Progenitor cell of endocrine pancreas (in vitro differentiated cells): Measurements from ENCODE around the gene MAG. TPM values are rescaled to one million over a fixed set of nuclear protein-coding genes. Genes with fewer than 3 reads are reported as not detected.

Experiments used
- DNase-seq: peaks from one replicate; pipeline ENCODE4 v3.0.0; 2021; ENCODE audit warnings: low spot score; ENCODE audit not compliant: unreplicated experiment
- H3K27ac Mint-ChIP-seq: 2 replicates; pipeline ENCODE4 v1.8.0; 2021; ENCODE audit warnings: mild to moderate bottlenecking, moderate library complexity, mixed read lengths
- H3K27me3 Mint-ChIP-seq: 2 replicates; pipeline ENCODE4 v1.8.0; 2021; ENCODE audit warnings: mixed read lengths
- H3K36me3 Mint-ChIP-seq: 2 replicates; pipeline ENCODE4 v1.8.0; 2022; ENCODE audit warnings: mixed read lengths; ENCODE audit not compliant: insufficient read depth
- H3K4me1 Mint-ChIP-seq: 2 replicates; pipeline ENCODE4 v1.8.0; 2021; ENCODE audit warnings: low read depth, mixed read lengths
- H3K4me3 Mint-ChIP-seq: 2 replicates; pipeline ENCODE4 v1.8.0; 2021; ENCODE audit warnings: low read depth, mild to moderate bottlenecking, moderate library complexity, mixed read lengths
- H3K9me3 Mint-ChIP-seq: 2 replicates; pipeline ENCODE4 v1.8.0; 2021; ENCODE audit warnings: low read depth, mixed read lengths
- total RNA-seq: library from RNA; stranded (reverse); gene quantifications from 2 replicates; pipeline ENCODE4 v1.2.1, GENCODE V29; 2021
- TF ChIP-seq, protein P1 (sequence below): fragments of 200-600 bp; sonication (generic); IDR thresholded peaks from one replicate; pipeline ENCODE4 v1.5.0; 2021; ENCODE audit warnings: antibody characterized with exemption, mild to moderate bottlenecking; ENCODE audit not compliant: unreplicated experiment

The MAG gene
- total RNA-seq, 1 donor from 2014 or later = 1.4 TPM

DNA sequence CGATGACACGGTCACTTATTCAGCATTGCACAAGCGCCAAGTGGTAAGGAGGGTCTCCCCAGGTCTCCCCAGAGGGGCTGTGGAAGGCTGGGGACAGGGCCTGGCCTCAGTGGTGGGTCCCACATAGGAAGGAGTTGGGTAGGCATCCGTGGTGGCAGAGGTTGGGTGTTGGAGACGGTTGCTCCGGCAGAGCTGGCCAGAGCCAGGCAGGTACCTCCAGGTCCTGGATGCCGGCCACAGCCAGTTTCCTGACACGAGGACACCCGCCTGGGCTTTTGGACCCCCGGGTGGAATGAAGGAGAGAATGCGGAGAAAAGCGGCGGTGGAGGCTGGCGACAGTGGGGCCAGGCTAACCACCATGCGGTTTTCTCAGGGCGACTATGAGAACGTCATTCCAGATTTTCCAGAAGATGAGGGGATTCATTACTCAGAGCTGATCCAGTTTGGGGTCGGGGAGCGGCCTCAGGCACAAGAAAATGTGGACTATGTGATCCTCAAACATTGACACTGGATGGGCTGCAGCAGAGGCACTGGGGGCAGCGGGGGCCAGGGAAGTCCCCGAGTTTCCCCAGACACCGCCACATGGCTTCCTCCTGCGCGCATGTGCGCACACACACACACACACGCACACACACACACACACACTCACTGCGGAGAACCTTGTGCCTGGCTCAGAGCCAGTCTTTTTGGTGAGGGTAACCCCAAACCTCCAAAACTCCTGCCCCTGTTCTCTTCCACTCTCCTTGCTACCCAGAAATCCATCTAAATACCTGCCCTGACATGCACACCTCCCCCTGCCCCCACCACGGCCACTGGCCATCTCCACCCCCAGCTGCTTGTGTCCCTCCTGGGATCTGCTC, 54.5 kb downstream of the MAG start:
- Mint-ChIP-seq H3K9me3 (no peaks in the 10 kb centered on the region), H3K27ac (no peak overlapping the region), H3K27me3 (peaks cover 28% of the 10 kb centered on the region), H3K4me1 (no peaks in the 10 kb centered on the region), H3K36me3 (no peaks in the 10 kb centered on the region), H3K4me3 (no peak overlapping the region)
- DNase-seq = no peak
- TF ChIP-seq, protein P1, sequence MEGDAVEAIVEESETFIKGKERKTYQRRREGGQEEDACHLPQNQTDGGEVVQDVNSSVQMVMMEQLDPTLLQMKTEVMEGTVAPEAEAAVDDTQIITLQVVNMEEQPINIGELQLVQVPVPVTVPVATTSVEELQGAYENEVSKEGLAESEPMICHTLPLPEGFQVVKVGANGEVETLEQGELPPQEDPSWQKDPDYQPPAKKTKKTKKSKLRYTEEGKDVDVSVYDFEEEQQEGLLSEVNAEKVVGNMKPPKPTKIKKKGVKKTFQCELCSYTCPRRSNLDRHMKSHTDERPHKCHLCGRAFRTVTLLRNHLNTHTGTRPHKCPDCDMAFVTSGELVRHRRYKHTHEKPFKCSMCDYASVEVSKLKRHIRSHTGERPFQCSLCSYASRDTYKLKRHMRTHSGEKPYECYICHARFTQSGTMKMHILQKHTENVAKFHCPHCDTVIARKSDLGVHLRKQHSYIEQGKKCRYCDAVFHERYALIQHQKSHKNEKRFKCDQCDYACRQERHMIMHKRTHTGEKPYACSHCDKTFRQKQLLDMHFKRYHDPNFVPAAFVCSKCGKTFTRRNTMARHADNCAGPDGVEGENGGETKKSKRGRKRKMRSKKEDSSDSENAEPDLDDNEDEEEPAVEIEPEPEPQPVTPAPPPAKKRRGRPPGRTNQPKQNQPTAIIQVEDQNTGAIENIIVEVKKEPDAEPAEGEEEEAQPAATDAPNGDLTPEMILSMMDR = no peak

DNA sequence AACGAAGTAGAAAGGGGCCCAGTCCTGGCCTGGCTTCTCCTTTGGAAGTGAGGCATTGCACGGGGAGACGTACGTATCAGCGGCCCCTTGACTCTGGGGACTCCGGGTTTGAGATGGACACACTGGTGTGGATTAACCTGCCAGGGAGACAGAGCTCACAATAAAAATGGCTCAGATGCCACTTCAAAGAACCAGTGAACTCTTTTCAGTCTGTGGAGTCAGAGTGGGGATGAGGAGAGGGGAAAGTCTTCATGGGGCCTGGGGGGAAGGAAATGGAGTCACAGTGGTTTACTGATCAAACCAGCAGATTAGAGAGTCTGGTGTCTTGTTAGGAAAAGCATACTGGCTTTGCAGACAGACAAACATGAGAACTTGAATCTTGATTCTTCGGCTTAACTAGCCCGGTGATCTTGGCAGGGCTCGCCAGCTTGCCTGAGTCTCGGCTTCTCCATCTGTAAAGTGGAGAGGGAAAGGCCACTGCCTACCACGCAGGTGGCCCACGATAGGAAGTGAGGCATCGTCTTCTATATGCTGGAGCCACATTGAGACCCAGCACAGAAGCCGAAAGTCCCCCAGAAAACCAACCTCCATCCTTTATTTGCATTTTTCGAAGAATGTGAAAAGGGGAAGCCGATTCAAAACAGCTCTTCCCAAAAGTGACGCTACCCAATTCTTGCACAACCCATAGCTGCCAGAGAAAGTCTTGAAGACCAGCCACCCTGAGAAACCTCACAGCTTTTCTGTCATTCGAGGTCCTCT, 55.4 kb downstream of the MAG start, which contains the start of gene FFAR1:
Gene FFAR1, plus strand, starts transcription at position 732 of the 759 bp plus-strand sequence. CDS start 3,650 bp downstream, outside the sequence.
- TF ChIP-seq, protein P1 = no peak
- Mint-ChIP-seq H3K27me3 (peaks cover 27% of the 10 kb centered on the region), H3K36me3 (no peaks in the 10 kb centered on the region), H3K27ac (no peak within 1 kb of the TSS), H3K4me3 (no peak within 1 kb of the TSS), H3K4me1 (no peaks in the 10 kb centered on the region), H3K9me3 (no peaks in the 10 kb centered on the region)
- no peak for DNase-seq

DNA sequence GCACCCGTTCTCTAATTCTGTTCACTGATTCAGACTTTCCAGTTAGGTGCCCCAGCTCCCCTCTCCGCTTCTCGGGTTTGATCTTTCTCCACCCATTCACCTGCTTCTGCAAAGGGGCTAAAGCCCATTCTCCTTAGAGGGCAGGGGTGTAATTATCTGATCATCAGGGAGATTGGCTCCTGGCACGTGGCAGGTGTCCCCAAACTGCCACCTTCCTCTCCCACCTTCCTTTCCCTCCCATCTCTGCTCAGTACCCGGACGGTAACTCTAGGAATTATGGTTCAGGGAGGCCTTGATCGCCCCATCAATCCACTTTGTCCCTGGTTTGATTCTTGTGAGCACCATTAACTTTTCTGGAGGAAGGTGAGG, 56.0 kb downstream of the MAG start:
- no peaks in the 10 kb centered on the region for H3K36me3 Mint-ChIP-seq
- H3K4me1 Mint-ChIP-seq = no peaks in the 10 kb centered on the region
- TF ChIP-seq, protein P1 = no peak
- no peak overlapping the region for H3K27ac Mint-ChIP-seq
- H3K9me3 Mint-ChIP-seq = no peaks in the 10 kb centered on the region
- peaks cover 24% of the 10 kb centered on the region for H3K27me3 Mint-ChIP-seq
- DNase-seq = no peak
- H3K4me3 Mint-ChIP-seq = no peak overlapping the region

DNA sequence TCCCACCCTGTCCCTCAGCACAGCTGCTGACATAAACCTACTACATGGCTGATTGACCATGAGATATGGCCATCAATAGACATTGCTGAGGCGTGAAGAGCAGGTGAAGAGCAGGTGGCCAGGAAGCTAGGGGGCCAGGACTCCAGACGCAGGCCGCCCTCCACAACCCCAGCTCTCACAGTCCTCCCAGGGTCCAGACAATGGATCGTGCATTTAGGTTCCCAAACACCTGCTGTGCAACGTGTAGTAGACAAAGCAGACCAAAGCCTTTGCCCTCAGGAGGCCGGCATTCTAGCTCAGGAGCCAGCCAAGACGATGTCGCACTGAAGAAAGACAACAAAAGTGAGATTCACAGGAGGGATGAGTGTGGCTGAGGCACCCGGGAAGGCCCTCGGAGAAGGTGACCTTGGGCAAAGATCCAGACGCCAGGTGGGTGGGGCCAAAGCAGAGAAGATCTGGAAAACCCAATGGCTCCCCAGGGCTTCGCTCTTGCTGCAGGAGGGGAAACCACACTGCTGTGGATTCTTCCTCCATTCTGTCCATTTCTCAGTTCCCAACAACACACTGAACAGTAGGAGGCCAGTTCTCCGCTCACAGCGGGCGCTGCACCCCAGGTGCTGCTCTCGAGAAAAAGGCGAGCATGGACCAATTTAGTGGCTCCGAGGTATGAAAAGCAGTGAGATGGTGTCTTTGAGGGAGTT, 57.1 kb downstream of the MAG start:
- H3K9me3 Mint-ChIP-seq = no peaks in the 10 kb centered on the region

More for the DNA sequence above, 57.1 kb downstream of the MAG start:
- H3K4me3 Mint-ChIP-seq = no peak overlapping the region
- H3K27ac Mint-ChIP-seq = no peak overlapping the region
- H3K27me3 Mint-ChIP-seq = peaks cover 21% of the 10 kb centered on the region
- DNase-seq = no peak
- no peaks in the 10 kb centered on the region for H3K36me3 Mint-ChIP-seq
- H3K4me1 Mint-ChIP-seq = no peaks in the 10 kb centered on the region
- TF ChIP-seq, protein P1 = no peak
